Activated CD8-positive, alpha-beta T cell treated with anti-CD3 and anti-CD28 coated beads for 36 hours (primary cell): ENCODE data around the gene PJA1. TPM values are rescaled to one million over a fixed set of nuclear protein-coding genes. Genes with fewer than 3 reads are reported as not detected.

Source experiments
- ATAC-seq: fragments of 200-7000 bp; cut with Tn5 transposase; one replicate; pipeline ENCODE4 v1.10.0; 2021; ENCODE audit warnings: mild to moderate bottlenecking, moderate library complexity
- CTCF ChIA-PET: fragments of 350-600 bp; sonication (Branson Sonifier 250); formaldehyde crosslinking; loops from one replicate; lab custom pipeline; 2021; ENCODE audit warnings: antibody characterized with exemption; lab: Charles Lee
- POLR2A ChIA-PET: fragments of 350-600 bp; sonication (Branson Sonifier 250); formaldehyde crosslinking; loops from one replicate; lab custom pipeline; 2021; ENCODE audit warnings: antibody characterized with exemption; lab: Charles Lee
- DNase-seq: peaks from one replicate; pipeline ENCODE4 v3.0.0-alpha.2; 2020
- H3K27ac Mint-ChIP-seq: one replicate; pipeline ENCODE4 v1.8.0; 2021; ENCODE audit warnings: mild to moderate bottlenecking, mixed read lengths
- H3K27me3 Mint-ChIP-seq: one replicate; pipeline ENCODE4 v1.8.0; 2021; ENCODE audit warnings: mixed read lengths
- H3K36me3 Mint-ChIP-seq: one replicate; pipeline ENCODE4 v1.8.0; 2021; ENCODE audit warnings: low read depth, mixed read lengths
- H3K4me1 Mint-ChIP-seq: one replicate; pipeline ENCODE4 v1.8.0; 2021; ENCODE audit warnings: low read depth, mixed read lengths
- H3K4me3 Mint-ChIP-seq: one replicate; pipeline ENCODE4 v1.8.0; 2021; ENCODE audit warnings: mild to moderate bottlenecking, moderate library complexity, mixed read lengths
- H3K9me3 Mint-ChIP-seq: one replicate; pipeline ENCODE4 v1.8.0; 2021; ENCODE audit warnings: mixed read lengths
- intact Hi-C: fragments of 100-400 bp; cut with micrococcal nuclease; formaldehyde crosslinking; loops from one replicate; pipeline ENCODE4 v1.10.0; 2022
- total RNA-seq, 2 experiments: library from RNA; stranded (reverse); gene quantifications; one replicate each; pipeline ENCODE4 v1.2.3, GENCODE V29; 2021
- TF ChIP-seq, protein P1 (sequence below): fragments of 200-600 bp; IDR thresholded peaks from one replicate; pipeline ENCODE4 v1.8.0; 2022; ENCODE audit warnings: antibody characterized with exemption, mild to moderate bottlenecking

PJA1 gene
- total RNA-seq, 2 experiments from 2014 or later: 21.0 to 22.6 TPM

DNA sequence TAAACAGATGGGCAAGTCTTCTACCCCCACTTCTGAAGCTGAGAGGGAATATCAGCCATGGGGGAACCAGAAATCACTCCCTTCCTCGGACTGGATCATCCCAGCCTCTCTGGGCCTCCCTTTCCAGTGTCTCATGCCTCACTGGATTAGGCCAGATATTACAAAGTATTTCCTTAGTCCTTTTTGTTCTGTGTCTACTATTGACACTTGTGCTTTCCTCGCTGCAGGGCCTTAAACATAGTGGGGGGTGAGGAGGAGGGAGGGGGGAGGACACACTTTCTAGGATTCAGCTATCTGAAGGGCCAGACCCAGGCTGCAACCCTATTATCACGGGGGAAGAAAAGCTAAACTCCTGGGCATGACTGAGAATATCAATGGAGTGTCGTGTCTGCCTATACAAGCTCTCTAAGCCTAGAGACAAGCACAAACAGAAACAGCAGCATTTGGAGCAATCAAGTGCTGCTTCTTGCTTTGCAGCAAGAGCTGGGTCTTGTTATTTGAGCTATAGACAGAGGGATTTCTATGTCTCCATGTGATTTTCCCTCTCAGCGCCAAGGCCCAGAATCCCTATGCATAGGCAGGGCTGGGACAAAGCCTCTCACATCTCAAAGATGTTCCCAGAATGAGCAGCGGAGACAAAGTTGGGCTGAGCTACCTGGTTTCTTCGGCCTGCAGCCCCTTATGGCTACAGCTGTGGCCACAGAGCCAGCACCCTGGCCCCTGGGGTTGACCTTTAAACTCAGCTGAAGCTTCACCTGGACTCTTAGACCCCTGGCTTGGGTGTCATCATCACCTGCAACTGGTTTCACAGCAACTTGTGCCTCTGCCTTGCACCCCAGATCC, 20.2 kb downstream of the PJA1 start:
- H3K4me1 Mint-ChIP-seq: no peaks in the 10 kb centered on the region
- H3K27ac Mint-ChIP-seq: no peak overlapping the region
- intact Hi-C loops: no loop called here
- H3K4me3 Mint-ChIP-seq: no peak overlapping the region
- H3K27me3 Mint-ChIP-seq: no peaks in the 10 kb centered on the region
- ChIA-PET CTCF (no interaction called here), POLR2A (no interaction called here)
- DNase-seq: no peak
- TF ChIP-seq, protein P1, sequence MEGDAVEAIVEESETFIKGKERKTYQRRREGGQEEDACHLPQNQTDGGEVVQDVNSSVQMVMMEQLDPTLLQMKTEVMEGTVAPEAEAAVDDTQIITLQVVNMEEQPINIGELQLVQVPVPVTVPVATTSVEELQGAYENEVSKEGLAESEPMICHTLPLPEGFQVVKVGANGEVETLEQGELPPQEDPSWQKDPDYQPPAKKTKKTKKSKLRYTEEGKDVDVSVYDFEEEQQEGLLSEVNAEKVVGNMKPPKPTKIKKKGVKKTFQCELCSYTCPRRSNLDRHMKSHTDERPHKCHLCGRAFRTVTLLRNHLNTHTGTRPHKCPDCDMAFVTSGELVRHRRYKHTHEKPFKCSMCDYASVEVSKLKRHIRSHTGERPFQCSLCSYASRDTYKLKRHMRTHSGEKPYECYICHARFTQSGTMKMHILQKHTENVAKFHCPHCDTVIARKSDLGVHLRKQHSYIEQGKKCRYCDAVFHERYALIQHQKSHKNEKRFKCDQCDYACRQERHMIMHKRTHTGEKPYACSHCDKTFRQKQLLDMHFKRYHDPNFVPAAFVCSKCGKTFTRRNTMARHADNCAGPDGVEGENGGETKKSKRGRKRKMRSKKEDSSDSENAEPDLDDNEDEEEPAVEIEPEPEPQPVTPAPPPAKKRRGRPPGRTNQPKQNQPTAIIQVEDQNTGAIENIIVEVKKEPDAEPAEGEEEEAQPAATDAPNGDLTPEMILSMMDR: no peak
- no peaks in the 10 kb centered on the region for H3K36me3 Mint-ChIP-seq
- no peak for ATAC-seq
- no peaks in the 10 kb centered on the region for H3K9me3 Mint-ChIP-seq

DNA sequence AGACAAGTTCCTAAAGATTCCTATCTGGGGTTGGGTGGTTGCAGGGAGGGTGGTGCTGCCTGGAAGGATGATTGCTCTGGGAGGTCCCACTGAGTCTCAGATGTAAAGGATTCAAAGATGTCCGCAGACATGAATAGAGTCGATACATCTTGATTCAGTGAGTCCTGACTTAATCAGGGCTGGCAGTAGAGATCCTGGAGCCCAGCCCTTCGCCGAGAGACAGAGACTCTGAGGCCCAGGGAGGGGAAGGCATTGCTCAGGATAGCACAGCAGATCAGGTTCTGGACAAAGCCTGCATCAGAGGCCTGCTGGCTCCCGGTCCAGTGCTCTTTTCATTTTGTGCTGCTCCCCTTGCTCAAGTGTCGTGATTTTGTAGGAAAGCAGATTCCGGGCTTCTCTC, 21.7 kb downstream of the PJA1 start:
- no peaks in the 10 kb centered on the region for H3K36me3 Mint-ChIP-seq
- ATAC-seq: no peak
- CTCF ChIA-PET: no interaction called here

DNA sequence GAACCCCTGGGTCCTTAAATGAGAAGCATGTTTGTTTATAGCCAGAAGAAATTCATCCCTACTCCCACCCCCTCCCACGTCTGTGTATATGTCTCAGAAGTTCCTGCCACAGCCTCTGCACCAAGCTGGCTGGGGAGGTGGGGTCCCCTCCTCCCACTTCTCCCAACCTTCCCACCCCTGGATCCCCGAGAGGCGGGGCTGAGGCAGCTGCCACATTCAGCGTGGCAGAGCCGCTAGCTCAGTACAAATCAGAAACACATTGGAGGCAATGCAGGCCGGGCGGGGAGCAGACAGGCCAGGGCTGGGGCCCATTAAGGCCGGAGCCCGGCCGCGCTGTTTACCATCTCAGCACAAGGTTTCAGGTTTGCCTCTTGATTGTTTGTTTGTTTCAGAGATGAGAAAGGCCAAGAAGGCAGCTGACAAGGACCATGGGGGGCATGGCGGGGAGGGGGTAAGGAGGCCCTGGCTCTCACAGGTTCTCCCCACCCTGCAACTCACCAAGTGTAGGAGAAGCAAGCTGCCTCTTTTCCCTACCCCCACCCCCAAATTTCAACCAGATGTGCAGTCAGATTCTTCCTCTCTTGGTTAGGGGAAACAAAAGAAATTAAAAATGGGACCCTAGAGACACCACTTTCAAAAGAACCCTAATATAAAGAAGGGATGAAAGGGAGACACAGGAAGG, 22.3 kb downstream of the PJA1 start:
- POLR2A ChIA-PET: no interaction called here
- CTCF ChIA-PET: no interaction called here
- no peaks in the 10 kb centered on the region for H3K9me3 Mint-ChIP-seq
- TF ChIP-seq, protein P1: no peak
- DNase-seq (no peak), ATAC-seq (no peak)
- H3K36me3 Mint-ChIP-seq: no peaks in the 10 kb centered on the region
- H3K27me3 Mint-ChIP-seq: no peaks in the 10 kb centered on the region
- intact Hi-C loops: no loop called here
- H3K4me3 Mint-ChIP-seq: no peak overlapping the region
- no peak overlapping the region for H3K27ac Mint-ChIP-seq
- H3K4me1 Mint-ChIP-seq: no peaks in the 10 kb centered on the region

More for the DNA sequence above, 21.7 kb downstream of the PJA1 start:
- DNase-seq: no peak
- POLR2A ChIA-PET: no interaction called here
- no peaks in the 10 kb centered on the region for H3K27me3 Mint-ChIP-seq
- H3K4me1 Mint-ChIP-seq: no peaks in the 10 kb centered on the region
- no peak overlapping the region for H3K27ac Mint-ChIP-seq
- H3K4me3 Mint-ChIP-seq: no peak overlapping the region
- no peaks in the 10 kb centered on the region for H3K9me3 Mint-ChIP-seq
- TF ChIP-seq, protein P1: no peak
- intact Hi-C loops: no loop called here

DNA sequence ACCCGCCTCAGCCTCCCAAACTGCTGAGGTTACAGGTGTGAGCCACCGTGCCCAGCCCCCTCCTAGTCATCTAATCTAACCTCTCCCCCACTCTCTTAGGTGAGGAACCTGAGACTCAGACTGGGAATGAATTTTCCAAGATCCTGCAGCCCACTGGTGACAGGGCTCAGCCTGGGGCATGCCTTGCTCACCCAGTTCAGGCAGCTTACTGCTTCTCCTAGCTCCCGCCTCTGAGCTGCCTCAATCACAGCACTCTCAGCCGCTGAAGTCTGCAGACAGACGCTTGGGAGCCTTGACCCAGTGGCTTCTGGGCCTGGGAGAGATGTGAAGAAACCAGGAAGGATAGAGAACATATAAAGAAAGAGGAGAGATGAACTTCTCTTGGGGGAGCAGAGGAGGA, 24.4 kb downstream of the PJA1 start:
- DNase-seq (no peak), ATAC-seq (no peak)
- H3K9me3 Mint-ChIP-seq: no peaks in the 10 kb centered on the region
- ChIA-PET POLR2A (no interaction called here), CTCF (interaction anchor here (1.9 kb wide), 1 partner anchor 313 kb away, joined by 5 read pairs; the partner anchor contains the start of gene EFNB1)
- no peak overlapping the region for H3K4me3 Mint-ChIP-seq
- no peak overlapping the region for H3K27ac Mint-ChIP-seq
- intact Hi-C loops: no loop called here
- H3K27me3 Mint-ChIP-seq: peaks cover 2% of the 10 kb centered on the region
- TF ChIP-seq, protein P1: no peak
- no peaks in the 10 kb centered on the region for H3K4me1 Mint-ChIP-seq
- no peaks in the 10 kb centered on the region for H3K36me3 Mint-ChIP-seq

DNA sequence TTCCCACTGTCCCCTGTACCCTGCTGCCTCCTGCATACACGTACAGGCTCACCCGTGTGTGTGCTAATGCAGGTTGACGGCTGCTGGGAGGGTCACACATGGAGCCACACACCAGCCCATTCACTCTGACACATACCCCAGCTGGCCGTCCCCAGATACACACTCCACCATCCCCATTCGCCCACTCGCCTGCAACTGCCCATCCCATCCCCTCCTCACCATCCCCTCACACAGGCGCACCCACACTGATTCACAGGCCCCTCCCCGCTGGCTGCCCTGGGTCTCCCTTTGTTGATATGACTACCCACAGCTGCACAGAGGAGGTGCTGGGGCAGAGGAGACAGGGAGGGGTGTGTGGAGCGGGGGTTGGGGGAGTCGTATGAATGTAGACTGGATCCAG, 25.7 kb downstream of the PJA1 start:
- H3K4me3 Mint-ChIP-seq: no peak overlapping the region
- TF ChIP-seq, protein P1: no peak
- POLR2A ChIA-PET: no interaction called here
- CTCF ChIA-PET: interaction anchor here (1.9 kb wide), 1 partner anchor 311 kb away, joined by 5 read pairs; the partner anchor contains the start of gene EFNB1
- no peaks in the 10 kb centered on the region for H3K9me3 Mint-ChIP-seq
- intact Hi-C loops: no loop called here
- peaks cover 7% of the 10 kb centered on the region for H3K27me3 Mint-ChIP-seq
- no peak overlapping the region for H3K27ac Mint-ChIP-seq
- no peak for ATAC-seq
- no peak for DNase-seq
- H3K4me1 Mint-ChIP-seq: no peaks in the 10 kb centered on the region
- no peaks in the 10 kb centered on the region for H3K36me3 Mint-ChIP-seq
